Stimulated activated CD4-positive, alpha-beta T cell treated with anti-CD3 and anti-CD28 coated beads, Interleukin-1b, Interleukin-23, amount 100 ng/mL, for 24 hours (primary cell): ENCODE measurements around the gene FOCAD.

ENCODE experiments used
- DNase-seq, 4 experiments: peaks; one replicate each; pipeline ENCODE4 v3.0.0-alpha.2; 2020; ENCODE audit warnings: low read depth in 4 of 4, low spot score in 1 of 4

Gene FOCAD

GRCh38 chr9:20788526-20789451 is 104.7 kb downstream of the FOCAD start:
- no peak for DNase-seq

DNA sequence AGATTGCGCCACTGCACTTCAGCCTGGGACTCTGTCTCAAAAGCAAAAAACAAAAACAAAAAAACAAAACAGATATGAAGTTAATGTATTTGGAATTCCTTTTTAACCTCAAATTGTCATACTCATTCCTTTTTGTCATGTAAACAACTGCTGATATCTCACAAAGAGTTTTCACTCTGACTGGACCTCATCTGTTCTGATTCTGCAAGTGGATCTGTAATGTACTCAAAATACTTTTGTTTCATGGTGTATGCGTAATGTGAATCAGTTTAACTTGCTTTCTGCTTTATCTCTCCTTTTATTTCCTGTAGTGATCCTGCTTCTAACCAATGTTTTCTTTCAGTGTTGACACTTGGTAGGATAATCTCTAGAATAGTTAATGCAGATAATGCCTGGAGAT is 106.7 kb downstream of the FOCAD start:
- no peak for DNase-seq

GRCh38 chr9:20791682-20792081 is 107.6 kb downstream of the FOCAD start:
- no peak for DNase-seq

- no peak for DNase-seq
These were observed 120.6 kb downstream of the FOCAD start for GRCh38 chr9:20804489-20805250.

GRCh38 chr9:20805766-20806165 is 121.7 kb downstream of the FOCAD start:
- DNase-seq = no peak

- DNase-seq = no peak
These were observed 123.9 kb downstream of the FOCAD start for GRCh38 chr9:20808002-20808401.

- no peak for DNase-seq
These were observed 127.8 kb downstream of the FOCAD start for GRCh38 chr9:20811872-20812271.

DNA sequence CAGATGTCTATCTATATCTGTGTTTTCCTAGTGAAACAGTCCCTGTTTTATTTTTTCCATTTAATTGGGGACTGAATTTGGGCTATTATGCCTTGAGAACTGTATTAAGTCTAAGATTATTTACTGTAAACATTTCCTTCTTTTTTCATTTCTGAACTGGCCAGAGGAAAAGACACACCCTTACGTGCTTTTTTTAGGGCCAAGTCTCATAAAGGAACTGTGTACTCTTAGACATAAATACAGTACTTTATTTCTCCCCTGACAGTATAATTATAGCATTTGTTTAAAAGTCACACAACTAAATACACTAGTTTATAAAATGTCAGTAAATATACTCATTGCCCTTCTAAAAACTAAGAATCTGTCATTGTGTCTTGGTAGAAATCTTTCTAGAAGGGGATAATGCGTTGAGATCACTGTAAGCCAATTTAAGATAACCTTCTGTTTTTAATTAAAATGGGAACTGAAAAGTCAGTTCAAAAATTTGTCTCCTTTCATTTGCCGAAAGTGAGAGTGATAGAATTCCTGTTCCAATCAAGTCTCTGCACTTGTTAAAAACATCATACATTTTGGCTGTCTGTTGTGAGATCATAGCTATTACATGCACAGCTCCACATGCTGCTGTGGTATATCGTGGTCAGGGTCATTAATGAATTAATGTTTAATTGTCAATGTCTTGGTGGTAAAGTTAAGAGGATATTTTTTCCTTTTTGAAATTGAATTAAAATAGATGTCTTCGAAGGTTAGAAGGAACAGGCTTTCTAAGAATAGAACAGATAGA is 132.1 kb downstream of the FOCAD start:
- no peak for DNase-seq

DNA sequence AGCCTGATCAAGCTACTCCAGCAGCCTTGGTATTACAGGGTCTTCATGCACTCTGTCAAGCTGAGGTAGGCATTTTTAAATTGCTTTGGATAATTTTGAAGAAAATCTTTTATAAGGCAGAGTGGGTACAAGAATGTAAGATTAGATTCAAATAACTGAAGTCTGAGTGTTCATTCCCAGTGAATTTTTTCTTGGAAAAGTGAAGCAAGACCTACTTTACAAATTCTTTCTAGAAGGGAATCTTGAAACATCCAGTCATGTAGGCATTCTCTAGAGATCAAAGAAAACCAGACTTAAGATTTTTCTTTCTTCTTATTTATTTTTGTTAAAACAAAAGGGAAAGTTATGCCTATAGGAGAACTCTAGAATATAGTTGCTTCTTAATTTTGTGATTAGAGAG is 139.0 kb downstream of the FOCAD start:
- no peak for DNase-seq

DNA sequence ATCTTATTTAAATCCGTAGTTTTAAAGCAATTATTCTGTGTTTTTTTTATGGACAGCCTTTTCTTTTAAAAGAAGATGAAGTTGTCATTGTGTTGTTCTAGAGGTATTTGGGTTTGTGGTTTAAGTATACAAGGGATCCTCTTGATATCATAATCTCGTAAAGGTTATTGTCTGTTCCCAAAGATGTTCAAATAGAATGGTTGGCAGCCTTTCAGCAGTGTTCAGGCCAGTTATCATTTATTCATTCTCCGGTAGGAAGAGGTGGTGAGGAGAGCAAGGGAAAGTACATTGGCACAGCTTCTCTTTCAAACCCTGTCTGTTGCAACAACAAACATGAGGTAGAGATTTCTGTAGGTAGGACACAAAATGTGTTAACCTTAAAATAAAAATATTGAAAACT is 147.0 kb downstream of the FOCAD start:
- no peak for DNase-seq

- no peak for DNase-seq
These were observed 148.7 kb downstream of the FOCAD start for GRCh38 chr9:20832775-20833174.

- no peak for DNase-seq
These were observed 151.6 kb downstream of the FOCAD start for GRCh38 chr9:20835377-20836286.

GRCh38 chr9:20837166-20837565 is 153.1 kb downstream of the FOCAD start:
- no peak for DNase-seq

- DNase-seq = no peak
These were observed 154.2 kb downstream of the FOCAD start for GRCh38 chr9:20838218-20838617.

DNA sequence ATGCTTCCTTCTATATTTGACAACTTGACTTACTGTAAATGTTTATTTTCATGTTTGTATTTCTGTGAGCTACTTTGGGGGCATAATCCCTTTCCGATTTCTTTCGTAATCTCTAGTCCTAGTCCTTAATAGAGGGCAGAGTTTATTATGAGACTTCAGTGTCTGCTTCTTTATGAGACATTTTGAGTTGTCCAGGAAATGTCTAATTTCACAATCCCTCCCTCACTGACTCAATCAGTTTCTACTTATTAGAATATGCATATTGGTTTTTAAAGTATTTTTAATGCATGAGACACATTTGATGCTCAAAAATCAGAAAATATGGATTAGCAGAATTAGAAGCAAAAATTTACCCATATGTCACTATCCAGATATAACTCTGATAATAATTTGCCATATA is 160.9 kb downstream of the FOCAD start:
- DNase-seq = no peak

- no peak for DNase-seq
These were observed 164.4 kb downstream of the FOCAD start for GRCh38 chr9:20848490-20848889.

GRCh38 chr9:20853866-20854265 is 169.8 kb downstream of the FOCAD start:
- no peak for DNase-seq

DNA sequence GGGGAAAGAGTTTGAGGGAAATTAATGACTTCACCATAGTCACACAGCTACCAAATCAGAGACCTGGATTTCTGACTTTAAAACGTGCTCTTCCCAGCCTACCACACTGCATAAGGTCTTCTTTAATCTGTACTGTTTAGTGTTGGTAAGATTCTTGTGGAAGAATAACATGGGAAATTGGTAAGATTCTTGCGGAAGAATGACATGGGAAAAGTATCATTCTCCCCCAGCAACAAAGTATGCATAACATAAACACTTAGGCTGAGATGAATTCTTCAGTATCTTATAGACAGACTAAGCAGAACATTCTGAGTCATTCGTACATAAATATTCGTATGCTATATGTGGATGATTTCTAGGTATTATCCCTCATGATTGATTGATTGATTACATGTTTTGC is 170.4 kb downstream of the FOCAD start:
- DNase-seq = no peak

GRCh38 chr9:20863945-20864344 is 179.9 kb downstream of the FOCAD start:
- no peak for DNase-seq

GRCh38 chr9:20865347-20865746 is 181.3 kb downstream of the FOCAD start:
- DNase-seq = no peak

DNA sequence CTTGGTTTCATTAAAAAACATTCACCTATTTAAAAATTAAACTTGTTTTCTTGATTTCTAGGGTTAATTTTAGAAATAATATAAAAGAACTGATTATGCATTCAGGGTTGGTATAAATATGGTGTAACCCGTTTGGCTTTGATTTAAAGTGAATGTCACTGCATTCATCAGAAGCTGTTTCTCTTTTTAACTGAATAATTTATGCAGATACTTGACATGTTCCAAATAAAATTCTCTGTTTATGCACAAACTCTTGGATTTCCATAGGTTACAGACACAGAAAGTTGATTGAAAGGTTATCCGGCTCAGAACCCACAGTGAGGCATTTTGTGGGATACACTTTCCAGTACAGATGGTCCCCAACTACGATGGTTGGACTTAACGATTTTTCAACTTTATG is 186.1 kb downstream of the FOCAD start:
- DNase-seq = no peak
